HG03025 (cell line): ENCODE measurements around the gene NELL1.

Source experiments
- ATAC-seq: cut with Tn5 transposase; IDR thresholded peaks from one replicate; pipeline ENCODE4 v1.9.1; 2021; ENCODE audit warnings: mild to moderate bottlenecking, moderate library complexity; ENCODE audit not compliant: unreplicated experiment, low FRiP score

Gene NELL1

GRCh38 chr11:21396342-21397008, 727.1 kb downstream of the NELL1 start:
- no peak for ATAC-seq

- ATAC-seq: no peak
Observed at GRCh38 chr11:21398195-21398594, 728.8 kb downstream of the NELL1 start.

- no peak for ATAC-seq
Observed at GRCh38 chr11:21401496-21401895, 732.1 kb downstream of the NELL1 start.

- no peak for ATAC-seq
Observed at GRCh38 chr11:21402274-21402673, 732.9 kb downstream of the NELL1 start.

- no peak for ATAC-seq
Observed at GRCh38 chr11:21403069-21403468, 733.7 kb downstream of the NELL1 start.

- no peak for ATAC-seq
Observed at GRCh38 chr11:21405422-21405821, 736.0 kb downstream of the NELL1 start.

GRCh38 chr11:21410513-21410912, 741.1 kb downstream of the NELL1 start:
- no peak for ATAC-seq

GRCh38 chr11:21411104-21411503, 741.7 kb downstream of the NELL1 start:
- ATAC-seq: no peak

GRCh38 chr11:21411597-21411996, 742.2 kb downstream of the NELL1 start:
- no peak for ATAC-seq

- ATAC-seq: no peak
Observed at GRCh38 chr11:21412652-21413383, 743.4 kb downstream of the NELL1 start.

- ATAC-seq: no peak
Observed at GRCh38 chr11:21414953-21415352, 745.6 kb downstream of the NELL1 start.

GRCh38 chr11:21415606-21416005, 746.2 kb downstream of the NELL1 start:
- ATAC-seq: no peak

- ATAC-seq: no peak
Observed at GRCh38 chr11:21421711-21422329, 752.4 kb downstream of the NELL1 start.

GRCh38 chr11:21426931-21427330, 757.5 kb downstream of the NELL1 start:
- ATAC-seq: no peak

- ATAC-seq: no peak
Observed at GRCh38 chr11:21427726-21428125, 758.3 kb downstream of the NELL1 start.

- no peak for ATAC-seq
Observed at GRCh38 chr11:21428796-21429195, 759.4 kb downstream of the NELL1 start.

GRCh38 chr11:21429401-21429800, 760.0 kb downstream of the NELL1 start:
- no peak for ATAC-seq

- ATAC-seq: no peak
Observed at GRCh38 chr11:21430537-21430936, 761.2 kb downstream of the NELL1 start.

GRCh38 chr11:21446939-21447590, 777.7 kb downstream of the NELL1 start:
- ATAC-seq: peak; percentile 81

GRCh38 chr11:21447871-21448270, 778.5 kb downstream of the NELL1 start:
- no peak for ATAC-seq

GRCh38 chr11:21456186-21456585, 786.8 kb downstream of the NELL1 start:
- ATAC-seq: no peak
